Measurements from ENCODE around the gene ATP10B.

- TF ChIP-seq CTCF (IDR thresholded peaks at IDR 0.05) (no peak), POLR2A (IDR thresholded peaks at IDR 0.05) (no peak)
Observed at GRCh38 chr5:160514191-160514590, 337.8 kb downstream of the ATP10B start.

All from tibial nerve (tissue), 3 donors.